ENCODE data around the gene PRDM16. TPM values are rescaled to one million over a fixed set of nuclear protein-coding genes. Genes with fewer than 3 reads are reported as not detected.

The PRDM16 gene
- total and polyA plus RNA-seq, 2 of the 8 experiments (the other 6 are each of a cell fraction or from before 2014, with no cell fraction given): 0.39 to 0.43 TPM

DNA sequence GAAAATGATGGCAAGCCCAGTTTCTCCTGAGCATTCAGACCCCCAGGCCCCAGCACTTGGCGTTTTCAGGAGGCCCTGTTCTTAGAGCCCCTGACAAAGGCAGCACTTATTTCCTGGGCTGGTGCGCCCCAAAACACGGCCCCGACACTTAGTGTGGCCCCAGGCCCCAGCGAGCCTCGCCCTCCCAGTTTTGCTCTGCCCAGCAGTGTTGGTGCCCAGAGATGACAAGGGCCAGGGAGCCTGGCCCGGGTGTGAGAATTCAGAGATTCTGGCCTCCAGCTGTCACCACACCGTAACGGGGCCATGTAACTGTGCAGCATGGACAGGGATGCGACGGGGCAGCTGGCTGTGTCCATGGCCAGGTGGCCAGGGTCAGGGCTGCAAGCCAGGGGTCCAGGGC is 367.4 kb downstream of the PRDM16 start (continued):
- TF ChIP-seq, protein P1, sequence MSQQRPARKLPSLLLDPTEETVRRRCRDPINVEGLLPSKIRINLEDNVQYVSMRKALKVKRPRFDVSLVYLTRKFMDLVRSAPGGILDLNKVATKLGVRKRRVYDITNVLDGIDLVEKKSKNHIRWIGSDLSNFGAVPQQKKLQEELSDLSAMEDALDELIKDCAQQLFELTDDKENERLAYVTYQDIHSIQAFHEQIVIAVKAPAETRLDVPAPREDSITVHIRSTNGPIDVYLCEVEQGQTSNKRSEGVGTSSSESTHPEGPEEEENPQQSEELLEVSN (IDR thresholded peaks at IDR 0.05): no peak
- TF ChIP-seq RNF2 (IDR thresholded peaks at IDR 0.05; ENCODE audit: borderline replicate concordance, low read depth, low read length, missing control alignments, poor library complexity, severe bottlenecking): no peak
- TF ChIP-seq RAD21 (IDR thresholded peaks at IDR 0.05 in 1 of 2, conservative IDR thresholded peaks at IDR 0.05 in 1 of 2; ENCODE audit: low read depth in 2 of 2, low read length in 2 of 2): no peak

Data from H1 (cell line).